Left renal cortex interstitium (tissue), 4 donors: ENCODE data around the gene GOLIM4. TPM values are rescaled to one million over a fixed set of nuclear protein-coding genes. Genes with fewer than 3 reads are reported as not detected.

Experiments used
- DNase-seq, 4 donors: peaks; one replicate each; pipeline ENCODE4 v3.0.0-alpha.2; 2013; ENCODE audit warnings: low read depth in 4 of 4, low spot score in 2 of 4, missing footprints in 1 of 4
- polyA plus RNA-seq, 4 donors: library from polyadenylated mRNA; unstranded; fragments of 120-200 nt; gene quantifications; one replicate each; pipeline ENCODE4 v1.2.1, GENCODE V29; 2013; ENCODE audit not compliant: insufficient read length in 4 of 4

Gene GOLIM4
- polyA plus RNA-seq, 4 donors, result 93.1 to 113 (median 108) TPM

DNA sequence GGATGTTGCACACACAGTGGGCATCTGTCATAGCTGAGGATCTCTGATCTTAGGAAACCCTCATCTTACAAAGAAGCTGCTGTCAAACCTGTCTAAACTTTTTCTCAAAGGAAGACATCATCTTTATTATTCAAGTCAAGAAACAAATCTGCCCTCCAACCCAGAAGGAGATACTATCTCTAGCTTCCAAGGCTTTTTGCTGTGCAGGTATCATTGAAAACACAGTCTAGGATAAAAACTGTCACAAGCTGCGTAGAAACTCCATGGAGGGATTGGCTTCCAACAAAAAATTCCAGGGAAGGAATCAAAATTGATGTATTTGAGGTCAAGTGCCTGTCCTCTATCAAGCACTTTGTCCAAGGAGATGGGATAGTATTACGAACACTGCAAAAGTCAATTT lies 89.1 kb downstream of the GOLIM4 start:
- no peak for DNase-seq

DNA sequence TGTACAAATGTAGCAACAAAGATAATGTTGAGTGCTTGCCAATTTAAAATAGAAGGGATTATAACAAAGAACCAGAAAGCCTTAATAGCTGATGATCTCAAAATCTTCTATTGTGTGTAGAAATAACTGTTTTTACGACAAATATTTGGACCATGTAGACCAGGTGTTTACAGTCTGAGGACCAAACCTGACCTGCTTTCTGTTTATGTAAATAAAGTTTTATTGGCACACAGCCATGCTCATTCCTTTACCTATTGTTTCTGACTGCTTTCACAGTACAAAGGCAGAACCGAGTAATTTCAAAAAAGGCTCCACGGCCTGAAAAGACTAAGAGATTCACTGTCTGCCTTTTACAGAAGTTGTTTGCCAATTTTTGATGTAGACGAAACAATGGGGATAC lies 91.8 kb downstream of the GOLIM4 start:
- no peak for DNase-seq

DNA sequence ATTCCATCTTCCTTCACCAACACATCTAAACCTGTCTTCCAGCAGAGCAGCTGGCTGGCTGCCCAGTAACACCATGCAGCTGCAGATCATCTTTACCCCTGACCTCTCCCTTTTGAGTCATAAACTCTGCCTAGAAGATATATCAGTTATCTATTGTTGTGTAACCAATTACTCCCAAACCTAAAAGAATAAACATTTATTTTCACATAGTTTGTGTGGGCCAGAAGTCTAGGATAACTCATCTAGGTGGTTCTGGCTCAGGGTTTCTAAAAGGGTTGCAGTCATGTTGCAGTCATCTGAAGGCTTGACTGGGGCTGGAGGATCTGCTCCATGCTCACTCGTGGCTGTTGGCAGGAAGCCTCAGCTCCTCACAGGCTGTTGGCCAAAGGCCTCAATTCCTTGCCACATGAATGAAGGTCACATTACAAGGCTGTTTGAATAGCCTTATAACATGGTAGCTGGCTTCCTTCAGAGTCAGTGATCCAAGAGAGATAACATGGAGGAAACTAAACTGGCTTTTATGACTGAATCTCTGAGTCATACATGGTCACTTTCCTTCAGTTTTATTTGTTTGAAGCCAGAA lies 92.8 kb downstream of the GOLIM4 start:
- DNase-seq, result no peak

DNA sequence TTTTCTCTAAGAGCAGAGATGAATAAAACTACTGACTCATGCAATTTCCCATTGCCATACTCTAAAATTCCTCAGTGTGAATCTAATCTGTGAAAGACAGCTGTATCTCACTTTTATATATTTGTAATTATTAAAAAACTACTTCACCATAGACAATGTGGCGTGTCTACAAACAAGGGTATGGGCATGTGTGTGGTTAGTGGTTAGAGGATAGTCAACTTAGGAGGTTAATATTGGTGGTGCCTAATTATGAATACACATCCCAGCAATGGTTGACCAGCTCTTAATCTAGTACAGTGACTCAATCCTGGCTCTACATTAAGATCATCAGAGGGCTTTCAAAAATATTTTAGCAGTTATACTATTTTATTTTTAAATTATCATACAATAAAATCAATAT lies 94.5 kb downstream of the GOLIM4 start:
- DNase-seq, result no peak

DNA sequence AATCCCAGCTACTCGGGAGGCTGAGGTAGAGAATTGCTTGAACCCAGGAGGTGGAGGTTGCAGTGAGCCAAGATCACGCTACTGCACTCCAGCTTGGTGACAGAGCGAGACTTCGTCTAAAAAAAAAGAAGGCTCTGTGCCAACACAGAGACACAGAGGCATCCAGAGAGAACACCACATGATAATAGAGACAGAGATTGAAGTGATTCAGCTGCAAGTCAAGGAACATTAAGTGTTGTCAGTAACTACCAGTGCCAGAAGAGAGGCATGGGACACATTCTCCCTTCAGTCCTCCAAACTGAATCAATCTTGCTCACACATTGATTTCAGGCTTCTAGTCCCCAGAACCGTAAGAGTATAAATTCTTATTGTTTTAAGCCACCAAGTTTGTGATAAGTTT lies 97.5 kb downstream of the GOLIM4 start:
- DNase-seq, result no peak

DNA sequence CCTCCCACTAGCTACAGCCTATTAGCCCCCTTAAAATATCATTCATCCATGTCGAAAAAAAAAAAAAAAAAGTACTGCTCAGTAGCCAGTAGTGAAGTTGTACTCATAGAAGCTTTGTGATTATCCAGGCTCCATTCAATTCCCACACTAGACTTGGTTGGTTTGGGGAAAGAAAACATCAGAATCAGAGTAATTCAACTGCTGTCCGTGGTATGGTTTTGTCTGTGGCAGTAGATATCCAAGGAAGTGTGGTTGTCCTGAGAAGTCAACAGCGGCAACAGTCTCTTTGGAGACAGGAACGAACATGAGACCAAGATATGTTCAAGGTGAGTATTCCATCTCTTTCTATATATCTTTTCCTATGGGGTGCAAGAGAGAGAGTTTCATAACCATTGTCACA lies 99.2 kb downstream of the GOLIM4 start:
- DNase-seq, result no peak

DNA sequence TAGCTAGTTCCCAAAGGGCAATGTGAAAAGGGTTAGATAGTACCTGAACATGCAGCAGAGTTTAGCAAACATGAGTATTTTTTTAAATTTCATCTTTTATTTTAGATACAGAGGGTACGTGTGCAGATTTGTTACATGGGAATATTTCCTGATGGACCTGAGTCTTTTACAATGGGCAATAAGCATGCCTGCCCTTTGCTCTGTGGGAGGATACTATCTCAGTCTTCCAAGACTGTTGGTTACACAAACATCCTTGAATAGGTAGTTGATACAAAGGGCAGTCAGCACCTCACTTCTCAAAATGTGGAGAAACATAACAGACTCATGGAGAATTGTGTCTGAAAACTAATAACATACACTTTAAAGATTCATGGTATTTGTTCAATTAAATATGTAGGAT lies 103.3 kb downstream of the GOLIM4 start:
- DNase-seq, result no peak

DNA sequence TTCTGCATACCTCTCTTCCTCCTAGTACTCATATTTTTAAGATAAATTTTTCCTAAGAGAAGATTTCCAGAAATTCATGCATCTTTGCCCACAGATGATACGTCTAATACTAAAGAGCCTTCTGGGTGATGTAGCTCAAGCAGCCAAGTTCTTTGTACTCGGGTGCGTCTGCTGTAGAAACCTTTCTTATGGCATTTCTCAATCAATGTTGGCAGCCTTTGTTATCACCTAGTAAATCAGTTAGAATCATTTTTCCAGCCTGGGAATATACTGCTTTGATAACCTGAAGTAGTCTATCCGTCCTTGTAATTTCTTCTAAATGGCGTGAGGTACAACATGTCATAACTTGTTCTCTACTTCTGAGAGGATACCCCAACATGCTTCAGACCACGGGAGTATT lies 104.5 kb downstream of the GOLIM4 start:
- DNase-seq, result no peak

DNA sequence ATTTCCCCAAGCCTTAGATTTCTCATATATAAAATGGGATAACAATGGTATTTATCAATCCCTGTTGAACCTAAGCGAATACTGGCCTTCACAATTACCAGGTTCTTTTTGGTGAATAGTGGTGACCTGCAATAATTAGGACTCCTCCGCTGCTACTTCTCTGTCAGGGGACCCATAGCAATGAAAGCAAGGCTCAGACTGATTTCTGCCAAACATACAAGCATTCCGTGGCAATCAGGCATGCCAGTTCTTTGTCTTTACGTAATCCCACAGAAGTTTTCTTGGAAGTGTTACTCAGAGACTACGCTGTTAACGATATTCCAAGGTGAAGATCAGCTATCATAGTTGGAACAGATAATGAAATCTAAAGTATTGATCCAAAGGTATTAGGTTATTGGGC lies 105.7 kb downstream of the GOLIM4 start:
- no peak for DNase-seq

DNA sequence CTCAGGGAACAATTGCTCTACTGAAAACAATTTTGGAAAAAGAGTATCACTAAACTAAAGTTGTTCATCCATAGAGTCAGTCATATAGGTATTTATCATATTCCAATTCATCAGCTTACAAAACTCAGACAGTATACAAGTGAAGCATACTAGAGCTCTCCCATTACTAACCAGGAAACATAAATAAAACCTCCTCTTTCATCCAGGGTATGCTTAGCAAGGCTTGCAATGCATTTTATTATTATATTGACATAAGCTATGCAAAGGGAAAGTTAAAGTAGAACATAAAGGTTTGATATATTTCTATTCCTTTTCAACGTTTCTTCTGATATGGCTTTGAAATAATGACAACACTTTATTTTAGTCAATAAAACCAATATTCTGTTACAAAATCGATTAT lies 106.7 kb downstream of the GOLIM4 start:
- DNase-seq, result no peak

DNA sequence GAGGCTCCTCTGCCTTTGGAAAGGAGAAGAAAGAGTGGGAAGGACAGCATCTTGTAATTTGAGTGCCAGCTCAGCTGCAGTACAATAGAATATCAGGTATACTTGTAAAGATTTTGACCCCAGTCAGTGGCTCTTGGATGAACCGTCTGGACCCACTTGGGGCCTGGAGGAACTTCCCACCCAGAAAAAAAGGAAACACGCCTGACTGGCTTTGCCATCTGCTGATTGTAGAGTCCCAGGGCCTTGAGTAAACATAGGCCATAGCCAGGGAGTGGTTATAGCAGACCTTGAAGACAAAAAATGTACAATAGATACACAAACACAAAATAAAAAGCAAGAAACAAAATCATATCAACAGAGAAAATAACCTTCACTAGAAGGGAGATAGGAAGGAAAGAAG lies 112.1 kb downstream of the GOLIM4 start:
- no peak for DNase-seq

DNA sequence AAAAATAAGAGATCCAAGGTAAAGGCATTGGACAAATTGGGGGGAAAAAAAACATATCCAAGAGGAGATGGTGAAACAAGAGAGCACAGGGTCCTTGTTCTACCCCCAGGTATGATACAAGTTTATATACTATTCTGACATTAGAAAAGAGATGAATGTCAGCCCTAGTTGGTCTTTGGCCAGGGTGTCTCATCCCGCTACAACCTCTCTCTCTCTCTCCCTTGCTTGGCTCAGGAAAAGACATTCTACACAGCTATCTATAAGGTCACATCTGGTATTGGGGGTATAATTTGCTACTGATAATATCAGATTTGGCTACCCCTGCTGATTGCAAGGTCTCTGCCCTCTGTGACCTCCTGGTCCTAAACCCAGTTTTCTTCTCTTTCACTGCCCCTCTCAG lies 117.2 kb downstream of the GOLIM4 start:
- no peak for DNase-seq

DNA sequence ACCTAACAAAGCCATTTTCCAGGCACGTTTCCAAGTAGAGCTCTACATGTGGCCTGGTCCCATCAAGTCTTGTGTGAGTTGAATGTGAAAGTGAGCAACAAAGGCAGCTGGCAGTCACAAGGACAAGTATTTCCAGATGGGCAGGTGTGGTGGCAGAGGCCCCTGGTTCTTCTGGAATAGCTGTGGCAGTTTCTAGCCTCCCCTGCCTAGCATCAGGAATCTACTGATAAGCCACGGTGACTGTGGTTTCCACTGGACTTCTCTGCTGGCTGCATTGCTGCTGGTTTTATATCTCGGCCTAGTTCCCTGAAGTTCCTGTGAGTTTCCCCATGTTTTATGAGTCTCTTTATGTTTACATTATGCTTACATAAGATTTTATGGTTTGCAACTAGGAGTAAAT lies 117.7 kb downstream of the GOLIM4 start:
- DNase-seq, result no peak

DNA sequence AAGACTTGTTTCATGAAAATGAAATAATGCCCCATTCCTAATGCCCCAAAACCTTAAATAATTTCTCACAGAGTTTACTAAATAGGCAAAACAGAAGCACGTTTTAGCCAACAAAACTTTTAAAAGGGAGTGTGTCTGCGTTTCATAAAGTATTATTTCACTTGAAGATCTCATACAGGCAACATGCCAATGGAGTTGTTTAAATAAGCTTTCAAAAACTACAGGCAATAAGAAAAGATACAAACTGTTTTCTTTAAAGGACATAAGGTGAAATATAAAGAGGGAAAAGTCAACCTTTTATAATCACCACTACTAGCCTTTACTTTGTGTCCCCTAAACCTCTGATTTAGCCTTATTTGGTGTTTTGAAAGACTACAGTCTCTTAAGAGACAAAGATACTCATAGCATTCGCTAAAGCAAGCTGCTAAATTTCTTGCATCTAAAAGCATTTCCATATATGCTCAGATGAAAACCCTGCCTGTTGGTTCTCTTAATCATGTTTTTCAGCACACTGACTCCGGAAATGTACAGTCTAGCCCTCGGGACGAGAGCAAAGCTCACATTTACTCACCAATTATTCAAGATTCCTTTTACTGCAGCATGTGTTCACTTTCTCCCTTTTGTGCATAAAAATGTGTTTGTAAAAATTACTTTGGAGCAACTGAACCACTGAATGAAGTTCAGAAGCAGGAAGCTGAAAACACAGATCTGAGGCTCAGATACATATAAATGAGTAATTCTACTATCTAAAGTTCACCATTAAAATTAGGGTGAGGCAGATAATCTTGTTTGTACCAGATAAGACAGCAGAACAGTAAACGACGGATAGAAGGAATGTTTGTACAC lies 119.0 kb downstream of the GOLIM4 start:
- DNase-seq, result no peak

DNA sequence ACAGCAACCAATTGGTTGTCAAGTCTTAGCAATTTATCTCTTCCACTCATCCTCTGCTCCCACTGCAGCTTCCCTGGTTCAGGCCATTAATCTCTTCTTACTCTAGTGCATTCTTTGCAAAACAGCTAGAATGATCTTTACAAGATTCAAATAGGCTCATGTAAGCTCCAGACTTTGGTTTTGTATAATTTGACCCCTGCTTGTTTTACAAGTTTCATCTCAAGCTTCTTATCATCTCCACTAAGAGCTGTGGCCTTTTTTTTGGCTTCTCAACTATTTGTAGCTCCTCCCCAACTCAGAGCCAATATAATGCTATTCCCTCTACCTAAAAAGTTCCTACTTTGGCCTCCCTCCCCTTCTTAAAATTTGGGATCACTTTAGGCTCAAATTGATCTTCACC lies 121.8 kb downstream of the GOLIM4 start:
- DNase-seq, result no peak

DNA sequence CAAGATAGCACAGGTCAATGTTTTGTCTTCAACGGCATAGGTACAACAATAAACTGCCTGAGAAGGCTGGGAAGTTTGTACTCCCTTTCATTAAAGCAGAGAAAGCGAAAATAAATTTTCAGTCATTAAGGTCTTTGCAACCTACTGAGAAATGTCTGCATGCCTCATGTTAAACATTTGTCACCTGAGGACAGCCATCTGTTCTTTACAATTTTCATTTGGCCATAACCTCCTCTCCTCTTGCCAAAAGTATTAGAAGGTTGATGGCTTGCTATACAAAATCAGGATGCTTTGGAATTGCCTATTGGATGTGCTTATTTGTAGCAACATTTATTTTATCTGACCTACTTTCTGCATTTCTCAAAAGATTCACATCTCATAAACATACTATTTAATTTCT lies 122.7 kb downstream of the GOLIM4 start:
- DNase-seq, result no peak

DNA sequence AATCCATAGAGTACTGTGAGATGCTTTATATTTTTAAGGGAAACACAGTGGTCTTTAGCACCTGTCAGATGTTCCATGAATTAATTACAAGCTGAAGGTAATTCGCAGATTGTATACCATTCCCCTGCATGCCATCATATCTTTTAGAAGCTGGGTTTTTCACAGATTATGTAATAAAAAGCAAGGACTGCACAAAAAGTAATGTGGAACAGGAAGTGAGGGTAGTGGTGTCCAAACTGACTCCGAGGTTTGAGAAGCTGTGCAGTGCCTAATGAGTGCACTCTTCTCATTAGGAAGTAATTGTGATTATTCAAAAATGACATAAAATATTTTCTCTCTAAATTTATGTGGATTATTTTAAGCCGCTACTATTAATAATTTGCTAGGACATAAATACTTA lies 123.2 kb downstream of the GOLIM4 start:
- no peak for DNase-seq

DNA sequence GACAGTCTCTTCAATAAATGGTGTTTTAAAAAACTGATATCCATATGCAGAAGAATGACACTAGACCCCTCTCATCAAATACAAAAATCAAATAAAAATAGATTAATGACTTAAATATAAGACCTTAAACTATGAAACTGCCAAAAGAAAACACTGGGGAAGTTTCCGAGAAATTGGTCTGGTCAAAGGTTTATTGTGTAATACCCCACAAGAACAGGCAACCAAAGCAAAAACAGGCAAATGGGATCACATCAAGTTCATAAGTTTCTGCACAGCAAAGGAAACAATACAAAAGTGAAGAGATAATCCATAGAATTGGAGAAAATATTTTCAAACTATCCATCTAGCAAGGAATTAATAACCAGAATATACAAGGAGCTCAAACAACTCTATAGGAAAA lies 126.2 kb downstream of the GOLIM4 start:
- no peak for DNase-seq

DNA sequence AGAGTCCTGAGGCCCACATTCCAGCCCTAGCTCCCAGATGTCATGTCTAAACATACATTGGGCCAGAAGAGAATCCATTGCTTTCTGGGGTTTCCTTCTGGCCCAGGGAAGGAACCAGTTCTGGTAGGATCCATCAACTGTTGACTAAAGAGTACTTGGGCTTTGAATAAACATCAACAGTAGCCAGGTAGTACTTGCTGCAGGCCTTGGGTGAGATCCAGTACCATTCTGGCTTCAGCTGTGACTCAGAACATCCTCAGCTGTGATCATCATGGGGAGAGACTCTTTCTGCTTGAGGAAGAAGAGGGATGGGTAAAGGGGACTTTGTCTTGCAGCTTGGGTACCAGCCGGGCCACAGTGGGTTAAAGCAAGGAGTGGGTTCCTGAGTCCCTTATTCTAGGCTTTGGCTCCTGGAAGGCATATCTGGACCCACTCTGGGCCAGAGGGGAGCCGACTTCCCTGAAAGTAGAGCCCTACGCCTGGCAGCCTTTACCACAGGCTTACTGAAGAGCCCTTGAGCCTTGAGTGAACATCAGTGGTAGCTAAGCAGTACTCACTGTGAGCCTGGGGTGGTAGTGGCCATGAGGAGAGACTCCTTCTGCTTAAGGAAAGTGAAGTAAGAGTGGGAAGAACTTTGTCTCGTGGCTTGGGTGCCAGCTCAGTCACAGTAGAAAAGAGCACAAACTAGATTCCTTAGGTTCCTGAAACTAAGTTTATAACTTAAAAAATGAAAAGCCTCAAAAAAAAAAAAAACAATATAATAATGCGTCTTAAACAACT lies 128.3 kb downstream of the GOLIM4 start:
- no peak for DNase-seq
